Stimulated activated naive CD8-positive, alpha-beta T cell treated with anti-CD3 and anti-CD28 coated beads, Interleukin-15, Interleukin-2, amounts not matched to agents 100 U/mL and 50 U/mL, for 24 hours (primary cell): Measurements from ENCODE around the gene FLVCR2.
"Not testable (repeated sequence)": the region's sequence is repeated elsewhere in the genome, so short reads cannot be mapped to it uniquely, and the experiment has no call there.

Experiments
- ATAC-seq: fragments of 150-1000 bp; cut with Tn5 transposase; one replicate; pipeline ENCODE4 v1.10.0; 2021
- DNase-seq: peaks from one replicate; pipeline ENCODE4 v3.0.0; 2021

The FLVCR2 gene

DNA sequence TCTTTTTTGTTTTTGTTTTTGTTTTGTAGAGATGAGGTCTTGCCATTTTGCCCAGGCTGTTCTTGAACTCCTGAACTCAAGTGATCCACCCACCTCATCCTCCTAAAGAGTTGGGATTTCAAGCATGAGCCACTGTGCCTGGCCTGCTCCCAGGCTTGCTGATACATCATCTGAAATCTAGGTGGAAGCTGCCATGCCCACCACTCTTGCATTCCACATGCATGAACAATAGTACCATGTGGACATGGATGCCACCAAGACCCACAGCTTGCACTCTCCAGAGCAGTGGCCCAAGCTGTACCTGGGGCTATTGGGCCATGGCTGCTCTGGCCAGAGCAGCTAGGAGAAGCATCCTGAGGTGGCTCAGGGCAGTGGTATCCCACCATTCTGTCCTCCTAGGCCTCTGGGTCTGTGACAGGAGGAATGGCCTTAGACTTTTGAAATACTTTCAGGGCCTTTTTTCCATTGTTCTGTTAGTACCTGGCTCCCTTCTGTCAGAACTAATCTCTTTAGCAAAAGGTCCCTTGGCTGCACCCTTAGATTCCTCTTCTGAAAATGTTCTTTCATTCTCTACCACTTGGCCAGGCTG is 13.7 kb downstream of the FLVCR2 start:
- no peak for ATAC-seq

DNA sequence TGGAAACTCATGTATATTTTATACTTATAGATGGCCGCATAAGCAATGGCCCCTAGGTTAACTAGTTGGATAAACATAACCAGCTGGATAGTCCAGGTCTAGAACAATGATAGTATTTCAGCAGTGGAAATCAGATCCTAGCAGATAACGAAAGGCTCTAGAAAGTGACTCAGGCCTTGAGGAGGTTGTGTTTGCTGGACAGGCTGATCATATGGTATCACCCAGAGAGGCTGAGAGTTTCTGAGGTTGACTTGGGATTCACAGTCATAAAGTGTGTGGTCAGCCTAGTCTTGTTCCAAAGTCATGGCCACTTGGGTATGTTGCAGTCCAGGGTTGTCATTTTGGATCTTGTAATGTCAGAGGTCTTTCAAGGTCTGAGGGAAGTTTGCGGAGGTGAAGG is 16.8 kb downstream of the FLVCR2 start:
- ATAC-seq = no peak
- DNase-seq = no peak

More for the DNA sequence above, 13.7 kb downstream of the FLVCR2 start:
- DNase-seq = no peak

- ATAC-seq = no peak
- no peak for DNase-seq
Observed at GRCh38 chr14:75597149-75597548, 18.7 kb downstream of the FLVCR2 start.

DNA sequence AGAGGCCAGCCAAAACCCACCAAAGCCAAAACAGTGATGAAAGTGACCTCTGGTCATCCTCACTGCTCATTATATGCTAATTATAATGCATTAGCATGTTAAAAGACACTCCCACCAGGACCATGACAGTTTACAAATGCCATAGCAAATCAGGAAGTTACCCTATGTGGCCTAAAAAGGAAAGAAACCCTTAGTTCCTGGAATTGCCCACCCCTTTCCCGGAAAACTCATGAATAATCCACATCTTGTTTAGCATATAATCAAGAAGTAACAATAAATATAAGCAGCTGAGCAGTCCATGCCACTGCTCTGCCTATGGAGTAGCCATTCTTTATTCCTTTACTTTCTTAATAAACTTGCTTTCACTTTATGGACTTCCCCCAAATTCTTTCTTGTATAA is 21.7 kb downstream of the FLVCR2 start:
- ATAC-seq, DNase-seq: not testable (repeated sequence)

DNA sequence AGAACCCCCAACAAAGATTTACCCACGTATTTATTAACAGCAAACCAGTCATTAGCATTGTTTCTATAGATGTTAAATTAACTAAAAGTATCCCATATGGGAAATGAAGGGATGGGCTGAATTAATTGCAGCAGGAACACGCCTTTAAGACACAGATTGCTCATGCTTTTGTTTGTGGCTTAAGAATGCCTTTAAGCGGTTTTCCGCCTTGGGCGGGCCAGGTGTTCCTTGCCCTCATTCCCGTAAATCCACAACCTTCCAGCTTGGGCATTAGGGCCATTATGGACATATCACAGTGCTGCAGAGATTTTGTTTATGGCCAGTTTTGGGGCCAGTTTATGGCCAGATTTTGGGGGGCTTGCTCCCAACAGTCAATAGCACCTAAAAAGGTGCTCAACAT is 22.6 kb downstream of the FLVCR2 start:
- DNase-seq, ATAC-seq: not testable (repeated sequence)

DNA sequence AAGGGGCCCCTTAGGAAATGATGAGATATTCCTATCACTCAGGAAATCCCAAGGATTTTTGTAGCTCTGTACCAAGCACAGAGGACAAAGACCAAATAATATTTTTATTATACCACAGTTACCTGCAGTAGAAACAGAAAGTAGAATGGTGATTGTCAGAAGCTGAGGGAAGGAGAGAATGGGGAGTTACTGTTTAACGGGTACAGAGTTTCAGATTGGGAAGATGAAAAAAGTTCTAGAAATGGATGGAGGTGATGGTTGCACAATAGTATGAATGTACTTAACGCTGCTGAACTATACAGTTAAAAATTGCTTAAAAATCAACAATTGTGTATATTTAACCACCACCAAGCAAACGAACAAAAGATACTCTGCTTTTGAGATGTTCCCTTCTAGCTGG is 24.1 kb downstream of the FLVCR2 start:
- DNase-seq (no peak), ATAC-seq (no peak)

DNA sequence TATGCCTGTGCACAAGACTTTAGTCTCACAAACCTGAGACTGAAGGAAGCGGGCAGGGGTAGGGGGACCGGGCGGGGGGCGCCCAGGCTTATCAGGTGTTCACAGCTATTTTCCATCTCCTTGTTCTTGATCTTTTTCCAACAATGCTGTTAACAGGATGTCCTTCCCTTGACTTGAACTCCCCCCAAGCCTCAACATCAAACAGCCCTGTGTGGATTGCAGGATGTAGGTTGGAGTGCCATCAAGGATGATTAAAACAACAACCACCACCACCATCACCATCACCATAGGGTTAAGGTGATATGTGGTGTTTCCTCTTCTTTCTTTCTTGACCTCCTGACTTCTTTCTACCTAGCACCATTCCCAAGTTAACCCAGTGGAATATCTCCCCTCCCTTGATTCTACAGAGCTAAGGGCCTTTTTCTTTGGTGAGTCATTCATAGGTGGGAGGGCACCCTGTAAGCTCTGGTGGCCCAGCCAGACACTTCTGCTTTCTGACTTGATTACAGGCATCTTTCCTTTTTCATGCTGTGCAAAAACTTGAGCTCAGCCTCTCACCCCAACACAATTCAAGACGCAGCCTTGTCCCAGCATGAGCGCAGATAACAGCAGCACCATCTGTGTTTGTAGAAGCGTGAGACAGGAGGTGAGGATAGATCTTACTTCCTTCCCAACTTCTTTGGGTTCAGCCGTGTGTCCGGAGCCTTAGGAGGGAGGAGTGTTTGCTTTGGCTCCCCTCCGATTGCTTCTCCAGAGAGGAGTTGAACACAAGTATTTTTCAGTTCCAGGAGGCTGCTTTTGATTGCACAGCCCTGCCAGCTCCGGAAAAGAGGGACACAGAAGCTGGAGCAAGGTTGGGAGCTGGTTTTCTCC is 26.8 kb downstream of the FLVCR2 start:
- DNase-seq (no peak), ATAC-seq (no peak)

DNA sequence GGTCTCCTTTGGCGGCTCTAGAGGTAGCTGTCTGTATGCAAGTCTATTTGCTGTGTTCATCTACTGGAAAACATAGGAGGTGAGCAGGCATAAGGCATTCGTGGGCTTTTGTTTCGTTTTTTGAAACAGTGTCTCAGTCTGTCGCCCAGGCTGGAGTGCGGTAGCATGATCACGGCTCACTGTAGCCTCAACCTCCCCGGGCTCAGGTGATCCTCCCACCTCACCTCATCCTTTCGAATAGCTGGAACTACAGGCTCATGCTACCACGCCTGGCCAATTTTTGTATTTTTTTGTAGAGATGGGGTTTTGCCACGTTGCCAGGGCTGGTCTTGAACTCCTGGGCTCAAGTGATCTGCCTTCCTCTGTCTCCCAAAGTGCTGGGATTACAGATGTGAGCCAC is 27.5 kb downstream of the FLVCR2 start:
- ATAC-seq (no peak), DNase-seq (no peak)

DNA sequence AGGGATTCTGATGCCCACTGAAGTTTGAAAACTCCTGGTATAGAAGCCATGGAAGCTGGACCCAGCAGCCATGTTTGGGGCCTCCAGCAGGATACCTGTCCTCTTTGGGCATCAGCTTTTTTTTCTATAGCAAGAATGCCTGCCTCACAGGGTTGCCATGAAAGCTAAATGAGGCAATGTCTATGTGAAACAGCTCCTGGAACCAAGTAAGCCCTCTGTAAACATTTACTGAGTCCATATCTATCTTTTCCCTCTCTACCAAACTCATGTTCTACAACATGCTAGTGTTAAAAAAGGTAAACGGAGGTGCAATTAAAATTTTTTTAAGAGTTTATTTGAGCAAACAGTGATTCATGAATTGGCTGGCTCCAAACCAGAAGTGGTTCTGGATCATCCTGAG is 28.6 kb downstream of the FLVCR2 start:
- no peak for DNase-seq
- ATAC-seq = no peak

DNA sequence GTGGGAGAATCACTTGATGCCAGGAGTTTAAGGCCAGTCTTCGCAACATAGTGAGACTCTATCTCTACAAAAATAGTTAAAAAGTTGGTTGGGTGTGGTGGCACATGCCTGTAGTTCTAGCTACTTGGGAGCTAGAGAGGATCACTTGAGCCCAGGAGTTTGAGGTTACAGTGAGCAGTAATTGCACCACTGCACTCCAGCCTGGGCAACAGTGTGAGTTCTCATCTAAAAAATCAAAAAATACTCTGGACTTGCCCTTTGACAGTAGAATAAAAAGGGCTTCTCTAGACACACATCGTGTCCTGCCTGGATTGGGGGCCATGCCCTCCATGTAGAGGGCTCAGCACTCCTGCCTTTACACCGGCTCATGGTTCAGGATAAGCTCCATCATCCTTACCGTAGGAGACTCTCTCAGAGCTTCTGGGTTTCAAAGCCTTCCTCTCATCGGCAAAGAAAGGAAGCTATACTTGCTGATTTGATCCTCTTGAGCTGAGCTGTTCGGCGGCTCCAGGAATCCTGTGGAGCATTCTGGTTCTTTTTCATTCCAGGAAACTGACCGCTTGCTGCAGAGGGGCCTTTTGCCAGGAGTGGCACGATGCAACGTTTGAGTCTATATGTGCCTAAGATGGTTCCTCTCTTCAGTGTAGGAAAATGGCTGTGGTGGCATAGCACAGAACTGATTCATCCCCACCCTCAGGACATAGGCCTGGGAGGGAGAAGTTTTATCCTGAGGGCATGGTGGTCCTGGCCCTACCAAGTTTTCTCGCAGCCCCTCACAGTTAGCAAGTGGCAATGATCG is 29.6 kb downstream of the FLVCR2 start:
- no peak for ATAC-seq

GRCh38 chr14:75609116-75609515 is 30.7 kb downstream of the FLVCR2 start:
- ATAC-seq (no peak), DNase-seq (no peak)

More for the DNA sequence above, 29.6 kb downstream of the FLVCR2 start:
- DNase-seq = no peak

DNA sequence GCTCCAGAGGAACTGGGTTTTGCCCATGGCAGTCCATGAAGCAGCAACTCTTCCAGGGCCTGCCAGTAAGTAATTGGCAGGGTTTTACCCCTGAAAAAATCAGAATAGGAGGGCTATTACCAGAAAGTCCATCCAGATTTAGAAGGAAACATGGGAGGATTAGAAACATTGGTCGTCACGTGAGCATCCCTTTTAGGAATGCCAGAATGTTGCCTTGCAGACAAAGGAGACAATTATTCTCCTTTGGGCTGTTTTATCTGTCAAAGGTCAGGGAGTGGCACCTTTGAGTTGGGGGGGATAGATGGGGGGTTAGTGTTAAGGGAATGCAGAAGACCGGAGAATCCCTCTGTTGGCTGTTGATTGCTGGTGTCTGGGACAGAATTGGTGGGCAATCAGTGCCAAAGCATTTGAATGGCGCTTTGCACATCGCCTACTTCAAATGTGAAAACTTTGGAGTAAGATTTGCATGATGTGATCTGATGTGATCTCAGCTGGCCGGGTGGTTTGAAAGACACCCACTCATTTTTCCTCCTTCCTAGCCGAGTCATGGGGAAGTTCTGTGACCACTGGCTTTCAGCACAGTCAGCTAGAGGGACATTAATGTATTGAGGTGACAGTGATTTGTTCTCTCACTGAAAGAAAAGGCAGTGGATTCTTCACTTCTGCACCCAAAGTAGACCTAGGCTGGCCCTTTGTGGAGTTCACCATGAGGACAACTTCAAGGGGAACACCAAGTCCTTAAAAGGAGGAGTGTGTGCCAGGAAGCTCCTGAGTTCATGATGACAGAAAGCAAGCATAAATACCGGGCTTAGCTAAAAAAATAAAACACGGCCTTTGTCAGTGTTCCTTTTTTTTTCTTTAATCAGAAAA is 31.4 kb downstream of the FLVCR2 start:
- ATAC-seq = no peak

GRCh38 chr14:75610834-75611233 is 32.4 kb downstream of the FLVCR2 start:
- DNase-seq (no peak), ATAC-seq (no peak)

More for the DNA sequence above, 31.4 kb downstream of the FLVCR2 start:
- DNase-seq = no peak

DNA sequence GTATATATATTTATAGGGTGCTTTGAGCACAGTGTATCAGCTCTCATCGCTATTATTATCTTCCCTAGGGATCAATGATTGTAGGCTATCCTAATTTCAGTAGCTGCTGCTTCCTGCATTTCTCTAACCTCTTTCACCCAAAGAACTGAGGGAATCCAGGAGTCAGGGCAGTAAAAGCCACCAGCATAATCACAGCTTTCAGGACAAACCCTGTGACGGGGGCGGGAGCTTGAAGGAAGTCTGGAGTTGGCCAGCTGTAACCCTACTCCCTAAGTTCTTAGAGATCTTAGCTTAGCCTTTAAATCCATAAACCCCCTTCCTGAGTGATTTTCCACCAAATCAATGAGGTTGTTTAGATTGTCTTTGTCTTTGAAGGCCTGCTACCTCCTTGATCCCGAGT is 33.7 kb downstream of the FLVCR2 start:
- DNase-seq = no peak
- no peak for ATAC-seq

DNA sequence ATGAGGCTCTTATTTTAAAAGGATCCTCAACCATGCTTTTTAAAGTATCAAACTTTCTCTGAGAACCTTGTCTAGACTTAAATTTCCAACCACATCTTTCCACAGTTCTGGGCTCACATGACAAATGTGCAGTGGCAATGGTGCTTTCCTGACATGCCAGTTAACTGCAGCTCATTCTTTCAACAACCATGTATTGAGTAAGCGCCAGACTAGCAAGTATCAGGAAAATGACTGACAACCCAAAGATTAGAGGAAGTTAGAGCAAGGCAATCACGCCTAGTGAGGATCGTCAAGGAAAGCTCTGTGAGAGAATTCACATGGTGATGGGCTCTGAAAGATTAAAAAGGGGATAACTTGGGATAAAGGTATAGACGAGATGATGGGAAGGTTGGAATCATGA is 35.8 kb downstream of the FLVCR2 start:
- ATAC-seq = no peak
- DNase-seq = no peak

GRCh38 chr14:75615200-75615599 is 36.8 kb downstream of the FLVCR2 start:
- no peak for DNase-seq
- ATAC-seq = no peak

GRCh38 chr14:75619548-75619947 is 41.1 kb downstream of the FLVCR2 start:
- ATAC-seq = no peak
- DNase-seq = no peak

GRCh38 chr14:75625034-75625433 is 46.6 kb downstream of the FLVCR2 start:
- ATAC-seq (no peak), DNase-seq (no peak)

GRCh38 chr14:75626396-75626795 is 48.0 kb downstream of the FLVCR2 start:
- ATAC-seq (no peak), DNase-seq (no peak)

- no peak for DNase-seq
Observed at GRCh38 chr14:75626863-75627262, 48.4 kb downstream of the FLVCR2 start.

GRCh38 chr14:75627406-75627805 is 49.0 kb downstream of the FLVCR2 start:
- ATAC-seq = no peak
- DNase-seq = no peak

More at GRCh38 chr14:75626863-75627262, 48.4 kb downstream of the FLVCR2 start:
- no peak for ATAC-seq

DNA sequence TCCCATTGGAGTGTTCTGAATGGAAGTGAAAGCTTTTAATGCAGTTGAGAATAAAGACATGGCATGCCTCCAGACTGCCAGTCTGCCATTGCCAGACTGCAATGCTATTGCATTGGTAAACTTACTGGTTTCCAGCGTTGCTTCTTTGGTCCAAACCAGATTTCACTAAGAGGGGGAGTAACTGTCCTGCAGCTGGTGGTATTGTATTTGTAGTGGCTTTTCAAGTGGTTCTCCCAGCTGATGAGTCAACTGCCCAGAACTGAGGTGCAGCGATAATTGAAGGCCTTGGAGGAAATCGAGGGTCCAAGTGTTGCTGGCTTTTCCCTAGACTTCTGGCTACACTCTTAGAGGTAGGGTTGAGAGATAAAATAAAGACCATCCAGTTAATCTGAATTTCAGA is 50.4 kb downstream of the FLVCR2 start:
- DNase-seq (no peak), ATAC-seq (no peak)
